ENCODE measurements around the gene GALNS. TPM values are rescaled to one million over a fixed set of nuclear protein-coding genes. Genes with fewer than 3 reads are reported as not detected.

GALNS gene
- total and polyA plus RNA-seq, 2 of the 8 experiments (the other 6 are each of a cell fraction or from before 2014, with no cell fraction given), result 8.9 to 17.8 TPM

- TF ChIP-seq TAF1 (IDR thresholded peaks at IDR 0.05; ENCODE audit: low read depth, low read length), result no peak
- no peak for TF ChIP-seq CHD2 (IDR thresholded peaks at IDR 0.05; ENCODE audit: low read length)
- no peak for TF ChIP-seq SUZ12 (IDR thresholded peaks at IDR 0.05; ENCODE audit: low read length)
- TF ChIP-seq KDM4A (IDR thresholded peaks at IDR 0.05; ENCODE audit: low read depth, low read length, severe bottlenecking), result no peak
- no peak for TF ChIP-seq USF2 (IDR thresholded peaks at IDR 0.05; ENCODE audit: low read length)
- no peak for TF ChIP-seq GABPA (IDR thresholded peaks at IDR 0.05; ENCODE audit: borderline replicate concordance, insufficient read depth, low read length)
- TF ChIP-seq MAX (IDR thresholded peaks at IDR 0.05), result no peak
- no peak for TF ChIP-seq CHD1 (IDR thresholded peaks at IDR 0.05; ENCODE audit: low read depth, low read length)
- TF ChIP-seq CBX5 (IDR thresholded peaks at IDR 0.05; ENCODE audit: low read depth, low read length), result no peak
- TF ChIP-seq RAD21 (IDR thresholded peaks at IDR 0.05 in 1 of 2, conservative IDR thresholded peaks at IDR 0.05 in 1 of 2; ENCODE audit: low read depth in 2 of 2, low read length in 2 of 2), result no peak
Observed at GRCh38 chr16:88841521-88842307, 15.0 kb downstream of the GALNS start (continued).
